Large intestine (tissue), 3 donors: Measurements from ENCODE around the gene INSIG1. TPM values are rescaled to one million over a fixed set of nuclear protein-coding genes. Genes with fewer than 3 reads are reported as not detected.
A peak's percentile ranks its signal among the peaks of the same experiment; 100 is the strongest.

Experiments used
- DNase-seq, 2 donors: peaks; one replicate each; pipeline versions ENCODE4 v3.0.0 to v3.0.0-alpha.2; 2013
- H3K27ac ChIP-seq: one replicate; pipeline ENCODE4 v1.5.1; 2013; ENCODE audit warnings: low read length
- H3K27me3 ChIP-seq: 2 replicates; pipeline ENCODE4 v1.6.1; 2013; ENCODE audit warnings: low read length; ENCODE audit not compliant: control insufficient read depth, insufficient read depth
- H3K36me3 ChIP-seq: 2 replicates; pipeline ENCODE4 v1.6.1; 2013; ENCODE audit warnings: low read length; ENCODE audit not compliant: control insufficient read depth, insufficient read depth
- H3K4me1 ChIP-seq: one replicate; pipeline ENCODE4 v1.6.1; 2013; ENCODE audit warnings: low read length; ENCODE audit not compliant: control insufficient read depth, insufficient read depth
- H3K4me3 ChIP-seq: one replicate; pipeline ENCODE4 v1.5.1; 2013; ENCODE audit warnings: low read length
- H3K9me3 ChIP-seq: one replicate; pipeline ENCODE4 v1.6.1; 2013; ENCODE audit warnings: mild to moderate bottlenecking, low read depth, low read length, moderate library complexity; ENCODE audit not compliant: control insufficient read depth
- WGBS: methylation state at CpG from one replicate; pipeline ENCODE4 v1.1.5; 2013; ENCODE audit warnings: low lambda C conversion rate; ENCODE audit not compliant: insufficient coverage; 5-methylcytosine and 5-hydroxymethylcytosine counted together
- polyA plus RNA-seq: library from polyadenylated mRNA; unstranded; fragments of 120-200 nt; gene quantifications from one replicate; pipeline ENCODE4 v1.2.1, GENCODE V29; 2013

The INSIG1 gene
- polyA plus RNA-seq, 1 donor, result 27.6 TPM

GRCh38 chr7:155285423-155285822 lies 12.3 kb upstream of the INSIG1 start:
- no peaks in the 10 kb centered on the region for H3K4me1 ChIP-seq
- H3K9me3 ChIP-seq, result no peaks in the 10 kb centered on the region
- H3K36me3 ChIP-seq, result no peaks in the 10 kb centered on the region
- H3K27me3 ChIP-seq, result peaks cover 10% of the 10 kb centered on the region
- H3K27ac ChIP-seq, result no peak overlapping the region
- H3K4me3 ChIP-seq, result no peak overlapping the region
- DNase-seq, result no peak
- 100% methylated on average over 2 of the region's 7 CpGs for whole genome bisulfite sequencing

DNA sequence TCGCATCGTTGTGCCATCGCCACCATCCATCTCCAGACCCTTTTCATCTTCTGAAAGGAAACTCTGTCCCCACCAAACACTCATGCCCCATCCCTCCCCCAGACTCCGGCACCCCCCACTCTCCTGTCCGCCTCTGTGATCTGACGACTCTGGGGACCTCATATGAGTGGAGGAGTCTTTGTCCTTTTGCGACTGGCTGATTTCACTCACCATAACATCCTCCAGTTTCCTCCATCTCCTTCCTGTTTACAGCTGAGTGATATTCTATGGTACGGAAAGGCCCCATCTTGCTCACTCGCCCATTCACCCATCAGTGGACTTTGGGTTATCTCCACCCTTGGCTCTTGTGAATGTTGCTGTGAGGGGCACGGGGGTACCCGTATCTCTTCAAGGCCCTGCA lies 11.8 kb upstream of the INSIG1 start:
- Histone ChIP-seq H3K27ac (no peak overlapping the region), H3K36me3 (no peaks in the 10 kb centered on the region), H3K9me3 (no peaks in the 10 kb centered on the region), H3K4me1 (no peaks in the 10 kb centered on the region), H3K27me3 (peaks cover 7% of the 10 kb centered on the region), H3K4me3 (no peak overlapping the region)
- 92% methylated on average over 4 of the region's 11 CpGs for WGBS
- no peak for DNase-seq

DNA sequence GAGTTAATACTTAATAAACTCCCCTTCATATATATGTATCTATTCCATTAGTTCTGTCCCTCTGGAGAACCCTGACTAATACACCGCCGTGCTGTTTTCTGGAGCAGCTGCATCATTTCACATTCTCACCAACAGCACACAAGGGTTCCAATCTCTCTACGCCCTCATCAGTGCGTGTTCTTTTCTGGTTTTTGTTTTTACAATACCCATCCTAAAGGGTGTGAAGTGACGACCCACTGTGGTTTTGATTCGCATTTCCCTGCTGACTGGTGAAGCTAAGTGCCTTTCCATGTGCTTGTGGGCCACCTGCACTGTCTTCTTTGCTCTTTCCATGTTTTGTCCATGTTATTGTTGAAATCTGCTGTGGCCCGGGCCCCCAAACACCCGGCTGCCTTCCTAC lies 11.0 kb upstream of the INSIG1 start:
- Histone ChIP-seq H3K9me3 (no peaks in the 10 kb centered on the region), H3K36me3 (no peaks in the 10 kb centered on the region), H3K27ac (no peak overlapping the region), H3K4me3 (no peak overlapping the region), H3K27me3 (peaks cover under 1% of the 10 kb centered on the region), H3K4me1 (peaks cover 4% of the 10 kb centered on the region)
- 90% methylated on average over 2 of the region's 8 CpGs for WGBS
- no peak for DNase-seq

- no peaks in the 10 kb centered on the region for H3K9me3 ChIP-seq
- H3K4me1 ChIP-seq, result peaks cover 4% of the 10 kb centered on the region
- DNase-seq, result no peak
- WGBS, result no CpG with 5 or more reads among the region's 26 CpGs
- no peaks in the 10 kb centered on the region for H3K27me3 ChIP-seq
- no peak overlapping the region for H3K27ac ChIP-seq
- no peak overlapping the region for H3K4me3 ChIP-seq
- H3K36me3 ChIP-seq, result no peaks in the 10 kb centered on the region
Measured at GRCh38 chr7:155287284-155287935, 10.3 kb upstream of the INSIG1 start.

- Histone ChIP-seq H3K36me3 (no peaks in the 10 kb centered on the region), H3K4me1 (peaks cover 4% of the 10 kb centered on the region), H3K4me3 (no peak overlapping the region), H3K27ac (no peak overlapping the region), H3K9me3 (no peaks in the 10 kb centered on the region), H3K27me3 (no peaks in the 10 kb centered on the region)
- WGBS, result no CpG with 5 or more reads among the region's 18 CpGs
- DNase-seq, result no peak
Measured at GRCh38 chr7:155288055-155288454, 9.6 kb upstream of the INSIG1 start.

DNA sequence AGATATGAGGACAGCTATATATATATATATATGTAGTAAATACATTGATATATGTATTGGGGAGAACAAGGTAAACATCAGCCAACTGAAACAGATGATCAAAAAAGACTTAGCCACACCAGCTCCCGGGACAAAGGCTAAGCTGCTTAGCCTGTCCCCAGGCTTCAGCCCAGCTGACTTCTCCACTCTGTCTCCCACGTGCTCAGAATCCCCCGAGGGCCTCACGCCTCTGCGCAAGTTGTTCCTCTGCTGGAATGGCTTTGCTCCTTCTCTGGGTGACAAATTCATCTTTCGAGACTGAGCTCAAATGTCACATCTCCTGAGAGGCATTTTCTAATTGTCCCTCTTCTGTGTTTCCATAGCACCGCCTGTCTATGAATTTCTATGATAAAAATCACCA lies 8.6 kb upstream of the INSIG1 start:
- 100% methylated on average over 1 of the region's 7 CpGs for WGBS
- no peak overlapping the region for H3K4me3 ChIP-seq
- DNase-seq, result no peak
- no peaks in the 10 kb centered on the region for H3K27me3 ChIP-seq
- no peaks in the 10 kb centered on the region for H3K36me3 ChIP-seq
- no peaks in the 10 kb centered on the region for H3K9me3 ChIP-seq
- no peak overlapping the region for H3K27ac ChIP-seq
- peaks cover 4% of the 10 kb centered on the region for H3K4me1 ChIP-seq

GRCh38 chr7:155289949-155290501 lies 7.7 kb upstream of the INSIG1 start:
- H3K9me3 ChIP-seq, result no peaks in the 10 kb centered on the region
- H3K27me3 ChIP-seq, result no peaks in the 10 kb centered on the region
- no peak for DNase-seq
- H3K27ac ChIP-seq, result no peak overlapping the region
- no CpG with 5 or more reads among the region's 11 CpGs for WGBS
- H3K4me3 ChIP-seq, result no peak overlapping the region
- H3K36me3 ChIP-seq, result no peaks in the 10 kb centered on the region
- H3K4me1 ChIP-seq, result peaks cover 4% of the 10 kb centered on the region

DNA sequence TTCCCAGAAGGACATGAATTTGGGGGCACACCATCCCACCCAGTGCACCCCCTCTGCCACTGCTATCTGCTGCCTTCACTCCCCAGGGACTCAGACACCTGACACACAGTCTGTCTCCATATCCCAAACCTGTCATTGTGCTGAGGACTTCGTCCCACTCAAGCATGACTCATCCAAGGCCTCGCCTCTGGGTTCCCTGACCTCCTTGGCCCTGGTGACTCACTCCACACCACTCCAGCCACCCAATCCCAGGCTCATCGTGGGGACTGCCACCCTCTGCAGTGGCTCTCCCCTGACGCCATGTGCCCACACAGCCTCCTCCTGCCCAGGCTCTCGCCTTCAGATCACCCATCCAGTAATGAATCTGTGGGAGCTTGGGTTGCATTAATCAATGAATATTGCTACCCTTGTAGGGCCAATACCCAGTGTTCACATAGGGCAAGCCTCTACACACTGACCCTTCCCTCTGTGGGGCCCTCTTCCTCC lies 6.6 kb upstream of the INSIG1 start:
- WGBS, result no CpG with 5 or more reads among the region's 5 CpGs

DNA sequence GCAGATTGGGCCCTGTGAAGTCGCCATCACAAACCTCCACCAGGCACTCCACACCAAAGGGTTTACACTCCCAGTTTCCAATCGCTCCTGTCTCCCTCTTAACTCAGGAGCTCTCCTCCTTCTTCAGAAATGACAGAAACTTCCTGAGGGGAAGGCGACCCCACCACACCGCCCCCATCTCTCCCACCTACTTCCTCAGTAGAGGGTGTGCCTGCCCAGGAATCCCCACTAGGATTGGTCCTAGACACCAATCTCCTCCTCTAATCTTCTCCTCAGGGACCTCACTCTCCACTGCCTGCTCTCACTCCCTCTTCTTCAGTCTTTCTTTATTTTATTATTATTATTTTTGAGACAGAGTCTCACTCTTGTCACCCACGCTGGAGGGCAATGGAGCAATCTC lies 5.9 kb upstream of the INSIG1 start:
- Histone ChIP-seq H3K9me3 (no peaks in the 10 kb centered on the region), H3K27ac (no peak overlapping the region), H3K4me3 (no peak overlapping the region), H3K27me3 (peaks cover 2% of the 10 kb centered on the region), H3K4me1 (peaks cover 7% of the 10 kb centered on the region), H3K36me3 (no peaks in the 10 kb centered on the region)
- DNase-seq, result no peak
- WGBS, result no CpG with 5 or more reads among the region's 5 CpGs

More for the DNA sequence above, 6.6 kb upstream of the INSIG1 start:
- H3K9me3 ChIP-seq, result no peaks in the 10 kb centered on the region
- no peaks in the 10 kb centered on the region for H3K36me3 ChIP-seq
- no peak overlapping the region for H3K4me3 ChIP-seq
- DNase-seq, result peak; percentile 78 to 81
- peaks cover 4% of the 10 kb centered on the region for H3K4me1 ChIP-seq
- H3K27ac ChIP-seq, result no peak overlapping the region
- peaks cover 2% of the 10 kb centered on the region for H3K27me3 ChIP-seq

DNA sequence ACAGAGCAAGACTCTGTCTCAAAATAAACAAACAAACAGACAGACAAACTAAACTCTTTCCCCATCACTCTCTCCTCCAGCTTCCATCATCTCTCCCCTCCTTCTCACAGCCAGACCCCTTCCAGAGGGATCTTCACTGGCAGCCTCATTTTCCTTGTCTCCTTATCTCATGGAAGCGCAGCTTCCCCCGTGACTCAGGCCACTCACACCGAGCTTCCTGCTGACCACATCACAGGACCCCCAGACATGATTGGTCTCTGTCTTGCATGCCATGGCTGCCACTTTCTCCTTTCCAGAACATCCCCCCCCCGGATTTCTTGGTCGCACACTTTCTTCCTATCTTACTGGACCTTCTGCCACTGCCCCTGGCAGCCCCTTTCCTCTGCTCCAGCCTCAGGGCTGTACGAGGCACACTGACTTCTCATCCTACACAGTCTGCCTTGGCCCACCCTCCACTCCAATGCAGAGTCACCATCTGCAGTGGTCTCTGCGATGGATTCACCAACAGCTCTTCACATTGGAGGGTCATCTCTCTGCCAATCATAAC lies 4.9 kb upstream of the INSIG1 start:
- Histone ChIP-seq H3K27ac (no peak overlapping the region), H3K9me3 (no peaks in the 10 kb centered on the region), H3K4me1 (peaks cover 9% of the 10 kb centered on the region), H3K36me3 (no peaks in the 10 kb centered on the region), H3K27me3 (peaks cover 2% of the 10 kb centered on the region), H3K4me3 (no peak overlapping the region)
- no peak for DNase-seq
- 40% methylated on average over 1 of the region's 7 CpGs for WGBS
